Measurements from ENCODE around the gene STK10.

DNA sequence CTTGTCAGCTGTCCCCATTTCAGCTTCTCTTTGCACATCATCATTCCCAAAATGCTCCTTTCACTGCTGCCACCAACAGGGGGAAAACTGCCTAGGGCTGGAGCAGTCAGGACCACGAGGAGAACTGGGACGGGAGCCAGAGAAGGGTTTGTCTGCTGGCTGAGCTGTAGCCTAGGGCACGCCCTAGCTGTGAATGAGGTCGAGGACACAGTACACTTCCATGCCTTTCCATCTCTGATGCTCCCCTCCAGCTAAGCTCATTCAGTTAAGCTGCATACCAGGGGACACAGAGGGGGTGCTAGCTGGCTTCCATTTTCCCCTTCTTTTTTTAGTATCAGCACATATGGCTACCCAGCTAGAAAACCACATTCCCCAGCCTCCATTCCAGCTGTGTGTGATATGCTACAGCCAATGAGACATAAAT, 64.7 kb downstream of the STK10 start:
- TF ChIP-seq POLR2AphosphoS5 (IDR thresholded peaks at IDR 0.05; ENCODE audit: low read depth) (no peak), EZH2 (IDR thresholded peaks at IDR 0.05; ENCODE audit: low read depth, unreplicated experiment) (no peak)
